HG03439 (cell line): Measurements from ENCODE around the gene EGFL6.

Experiments used
- ATAC-seq: cut with Tn5 transposase; IDR thresholded peaks from one replicate; pipeline ENCODE4 v1.9.1; 2021; ENCODE audit warnings: mild to moderate bottlenecking, moderate library complexity; ENCODE audit not compliant: unreplicated experiment

EGFL6 gene, protein sequence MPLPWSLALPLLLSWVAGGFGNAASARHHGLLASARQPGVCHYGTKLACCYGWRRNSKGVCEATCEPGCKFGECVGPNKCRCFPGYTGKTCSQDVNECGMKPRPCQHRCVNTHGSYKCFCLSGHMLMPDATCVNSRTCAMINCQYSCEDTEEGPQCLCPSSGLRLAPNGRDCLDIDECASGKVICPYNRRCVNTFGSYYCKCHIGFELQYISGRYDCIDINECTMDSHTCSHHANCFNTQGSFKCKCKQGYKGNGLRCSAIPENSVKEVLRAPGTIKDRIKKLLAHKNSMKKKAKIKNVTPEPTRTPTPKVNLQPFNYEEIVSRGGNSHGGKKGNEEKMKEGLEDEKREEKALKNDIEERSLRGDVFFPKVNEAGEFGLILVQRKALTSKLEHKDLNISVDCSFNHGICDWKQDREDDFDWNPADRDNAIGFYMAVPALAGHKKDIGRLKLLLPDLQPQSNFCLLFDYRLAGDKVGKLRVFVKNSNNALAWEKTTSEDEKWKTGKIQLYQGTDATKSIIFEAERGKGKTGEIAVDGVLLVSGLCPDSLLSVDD

DNA sequence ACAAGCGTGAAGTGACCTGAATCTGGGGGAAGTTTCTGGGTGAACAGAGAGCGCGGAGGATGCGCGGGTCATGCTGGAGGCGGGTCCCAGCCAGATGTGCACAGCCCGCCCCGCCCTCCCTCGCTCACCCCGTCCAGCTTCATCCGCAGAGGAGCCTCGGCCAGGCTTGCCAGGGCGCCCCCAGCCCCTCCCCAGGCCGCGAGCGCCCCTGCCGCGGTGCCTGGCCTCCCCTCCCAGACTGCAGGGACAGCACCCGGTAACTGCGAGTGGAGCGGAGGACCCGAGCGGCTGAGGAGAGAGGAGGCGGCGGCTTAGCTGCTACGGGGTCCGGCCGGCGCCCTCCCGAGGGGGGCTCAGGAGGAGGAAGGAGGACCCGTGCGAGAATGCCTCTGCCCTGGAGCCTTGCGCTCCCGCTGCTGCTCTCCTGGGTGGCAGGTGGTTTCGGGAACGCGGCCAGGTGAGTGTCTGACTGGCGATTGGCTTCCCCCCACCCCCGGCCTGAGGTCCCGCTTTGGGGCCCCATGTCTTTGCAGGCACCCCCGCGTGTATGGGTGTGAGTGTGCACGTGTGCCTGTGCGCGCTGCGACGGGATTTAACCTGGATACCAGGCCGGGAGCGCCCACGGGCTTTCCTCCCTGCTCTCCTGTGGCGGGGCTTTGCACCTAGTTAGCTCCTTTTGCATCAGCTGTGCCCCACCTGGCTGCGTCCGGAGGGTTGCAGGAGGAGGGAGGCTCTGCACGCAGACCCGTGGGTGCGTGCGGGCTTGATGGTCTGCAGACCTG, at the start of gene EGFL6:
EGFL6 (plus strand) TSS at position 123 of the 782 bp plus-strand sequence; CDS start at position 384, 261 bp downstream.
- ATAC-seq = no peak

DNA sequence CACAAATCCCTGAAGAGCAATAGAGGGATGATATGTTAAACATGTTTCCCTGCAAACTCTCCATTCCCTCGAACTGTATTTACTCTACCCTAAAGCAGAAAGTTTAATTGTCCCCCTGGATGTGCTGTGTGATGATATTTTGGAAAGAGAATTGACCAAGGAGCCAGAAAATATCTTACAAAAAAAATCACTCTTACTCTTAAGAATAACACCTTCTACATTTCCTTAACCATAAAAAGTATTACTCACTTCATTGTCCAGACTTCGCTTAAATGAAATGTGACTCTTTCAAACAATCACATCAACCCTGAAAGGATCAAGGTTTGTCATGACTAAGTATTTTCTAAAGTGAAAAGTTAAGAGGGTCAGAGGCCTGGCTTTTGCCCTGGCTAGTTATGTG, 49.0 kb upstream of the EGFL6 start:
- no peak for ATAC-seq

DNA sequence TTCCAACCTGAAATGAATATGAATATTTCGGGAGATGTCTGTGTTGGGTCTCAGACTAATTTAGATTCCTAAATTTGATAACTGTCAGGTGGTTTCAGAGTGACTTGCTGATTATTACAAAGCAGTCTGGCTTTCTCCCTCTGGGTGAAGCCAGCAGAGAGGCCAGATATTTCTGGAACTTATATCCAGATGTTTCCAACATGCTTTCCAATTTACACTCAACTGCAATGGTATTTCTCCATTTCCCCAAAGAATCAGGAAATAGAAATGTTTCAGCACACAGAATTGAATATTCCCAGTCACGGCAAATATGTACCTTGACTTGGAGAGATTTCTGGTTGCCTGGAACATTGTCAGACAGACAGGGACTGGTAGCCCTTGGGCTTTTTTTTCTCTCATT, 48.5 kb upstream of the EGFL6 start:
- no peak for ATAC-seq

DNA sequence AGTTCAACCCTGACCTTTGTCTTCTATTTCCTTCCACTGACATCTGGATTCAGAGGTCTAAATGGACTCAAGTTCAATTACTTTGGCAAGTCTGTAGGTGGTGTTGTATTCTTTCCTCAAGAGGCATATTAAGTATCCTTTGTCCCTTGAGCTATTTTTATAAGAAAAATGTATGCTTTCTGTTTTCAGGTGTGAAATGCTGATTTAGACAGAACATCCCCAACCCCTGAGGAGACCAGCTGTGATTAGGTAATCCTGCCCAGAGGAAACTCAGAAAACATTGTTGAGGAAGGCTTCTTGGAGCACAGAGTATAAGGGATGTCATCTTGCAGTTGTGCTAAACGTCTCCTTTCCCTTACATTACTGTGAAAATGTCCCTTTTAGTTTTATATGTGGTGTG, 46.6 kb upstream of the EGFL6 start:
- ATAC-seq = no peak

DNA sequence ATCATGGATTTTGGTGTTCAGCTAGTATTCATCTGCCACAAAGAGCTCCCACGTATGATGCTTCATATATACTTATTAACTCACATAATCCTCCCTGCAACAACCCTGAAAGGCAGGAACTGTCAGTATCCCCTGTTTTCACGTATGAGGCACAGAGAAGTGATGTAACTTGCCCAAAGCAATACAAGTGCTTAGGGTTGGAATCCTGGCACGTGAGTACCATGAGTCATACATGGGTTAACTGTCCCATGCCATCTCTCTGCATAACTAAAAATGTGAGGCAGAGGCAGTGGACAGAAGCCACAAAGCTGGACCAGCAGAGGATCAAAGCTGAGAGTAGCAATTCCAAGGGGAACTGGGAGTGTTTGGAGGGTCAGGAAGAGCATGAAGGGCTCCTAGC, 35.7 kb upstream of the EGFL6 start:
- ATAC-seq = no peak

DNA sequence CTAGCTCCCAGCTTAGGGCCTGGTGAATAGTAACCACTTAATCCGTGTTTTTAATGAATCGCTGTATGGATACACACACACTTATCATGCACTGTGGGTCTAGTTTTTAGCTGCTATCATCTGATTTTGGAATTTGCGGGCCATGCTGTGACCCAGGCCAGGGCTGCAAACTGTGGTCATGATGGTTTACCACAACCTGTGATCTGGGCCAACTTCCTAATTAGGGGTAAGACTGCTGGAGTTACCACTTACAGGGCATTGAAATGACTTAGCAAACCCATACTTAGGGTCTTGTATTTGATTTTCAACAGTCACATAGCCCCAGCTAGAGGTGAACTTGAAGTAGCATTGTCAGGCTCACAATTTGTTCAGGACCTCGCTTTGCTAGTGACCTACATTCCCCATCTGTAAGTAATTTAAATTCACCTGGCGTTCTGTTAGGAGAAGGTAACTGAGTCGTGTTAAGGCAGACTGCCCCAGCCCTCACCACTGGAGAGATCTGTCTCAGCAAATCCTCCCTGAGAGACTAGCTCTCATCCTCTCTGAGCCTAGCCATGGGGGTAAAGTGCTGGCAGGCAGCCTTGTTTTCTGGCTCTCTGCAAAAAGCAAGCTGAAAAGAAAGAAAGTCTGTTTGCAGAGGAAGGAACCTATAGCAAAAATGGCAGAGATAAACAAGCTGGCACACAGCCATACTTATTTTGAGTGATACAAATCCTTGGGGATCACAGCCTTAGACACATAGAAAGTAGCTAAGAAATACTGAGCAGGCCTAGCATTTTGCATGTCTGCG, 33.8 kb upstream of the EGFL6 start:
- ATAC-seq = no peak

DNA sequence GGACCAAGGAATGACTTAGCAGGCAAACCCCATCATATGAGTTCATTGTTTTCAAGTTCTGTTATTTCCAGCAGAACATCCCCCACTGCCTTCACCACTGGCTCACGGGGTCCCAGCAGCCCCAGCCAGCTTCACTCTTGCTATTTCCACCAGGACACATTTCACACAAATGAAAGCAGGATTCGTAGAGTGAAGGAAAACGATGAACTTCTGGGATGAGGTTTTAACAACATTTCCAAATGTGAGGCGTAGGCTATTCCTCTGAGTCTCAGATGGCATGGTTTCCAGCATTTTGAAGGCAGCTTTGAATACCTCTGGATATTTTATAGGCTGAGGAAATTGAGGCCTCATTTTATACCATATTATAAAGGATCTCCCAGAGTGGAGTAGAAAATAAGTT, 32.9 kb upstream of the EGFL6 start:
- no peak for ATAC-seq

DNA sequence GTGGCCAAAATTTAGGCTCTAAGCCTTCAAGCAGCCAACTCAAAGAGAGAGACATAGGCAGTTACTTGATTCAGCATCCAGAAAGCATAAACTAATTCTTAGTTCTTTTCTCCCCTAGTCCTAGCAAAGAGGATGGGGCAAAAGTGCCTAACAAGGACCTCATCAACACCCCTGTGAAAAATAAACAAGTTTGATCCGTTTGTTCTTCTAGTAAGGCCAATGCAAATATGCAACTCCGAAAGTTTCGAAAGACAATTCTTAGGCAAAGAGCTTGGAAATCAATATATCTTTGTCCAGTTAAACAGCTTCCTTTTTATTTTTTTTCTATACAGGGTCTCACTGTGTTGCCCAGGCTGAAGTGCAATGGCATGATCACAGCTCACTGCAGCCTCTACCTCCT, 31.0 kb upstream of the EGFL6 start:
- no peak for ATAC-seq

DNA sequence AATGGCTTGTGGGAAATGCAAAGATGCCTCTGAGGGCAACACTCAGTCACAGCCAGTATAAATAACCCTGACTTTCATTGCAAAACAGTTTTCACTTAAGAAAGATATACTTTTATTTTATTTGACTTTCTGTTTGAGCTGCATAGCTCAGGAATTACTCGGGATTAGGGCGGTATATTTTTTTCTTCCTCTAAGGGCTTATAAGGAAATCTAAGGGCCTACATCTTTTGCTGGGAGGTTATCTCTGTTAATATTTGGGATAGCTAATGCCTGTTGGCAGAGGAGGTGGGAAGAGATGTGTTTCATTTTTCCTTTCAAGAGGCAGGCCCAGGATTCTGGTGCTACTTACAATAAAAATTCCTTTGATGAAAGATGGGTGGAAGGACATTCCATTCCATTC, 28.8 kb upstream of the EGFL6 start:
- no peak for ATAC-seq

DNA sequence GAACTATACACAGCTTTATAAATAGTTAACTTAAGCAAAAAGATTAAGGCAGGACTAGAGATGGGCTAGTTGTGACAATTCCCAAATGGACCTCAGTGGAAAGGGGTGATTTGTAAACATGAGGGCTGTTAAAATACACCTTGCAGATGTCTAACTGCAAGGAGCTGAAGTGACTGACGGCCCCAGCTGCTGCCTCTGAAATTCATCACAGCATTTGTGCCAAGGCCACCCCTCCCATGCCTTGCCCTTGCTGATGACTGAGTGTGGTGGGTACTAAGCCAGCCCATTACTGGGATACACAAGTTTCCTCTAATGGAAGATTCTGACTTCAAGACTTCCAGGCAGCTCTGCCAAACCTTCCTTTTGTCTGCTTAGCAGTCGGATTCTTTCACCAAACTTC, 23.7 kb upstream of the EGFL6 start:
- no peak for ATAC-seq

DNA sequence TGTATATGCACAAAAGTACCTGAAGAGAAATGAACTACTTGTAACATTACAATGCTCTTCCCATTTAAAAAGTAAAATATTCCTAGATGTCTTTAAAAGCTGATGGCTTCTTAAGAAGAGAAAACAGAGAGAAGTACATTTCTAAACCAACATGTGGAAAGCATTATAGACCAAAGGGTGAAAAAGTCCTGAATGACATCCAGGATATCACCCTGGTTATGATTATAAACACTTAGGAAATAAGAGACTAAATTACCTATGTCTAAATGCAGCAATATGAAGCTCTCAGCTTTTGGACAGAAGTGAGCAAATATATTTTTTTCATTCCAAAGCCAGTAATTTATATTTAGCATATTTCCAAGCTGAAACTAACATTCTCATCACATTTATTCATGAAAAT, 21.7 kb upstream of the EGFL6 start:
- no peak for ATAC-seq

DNA sequence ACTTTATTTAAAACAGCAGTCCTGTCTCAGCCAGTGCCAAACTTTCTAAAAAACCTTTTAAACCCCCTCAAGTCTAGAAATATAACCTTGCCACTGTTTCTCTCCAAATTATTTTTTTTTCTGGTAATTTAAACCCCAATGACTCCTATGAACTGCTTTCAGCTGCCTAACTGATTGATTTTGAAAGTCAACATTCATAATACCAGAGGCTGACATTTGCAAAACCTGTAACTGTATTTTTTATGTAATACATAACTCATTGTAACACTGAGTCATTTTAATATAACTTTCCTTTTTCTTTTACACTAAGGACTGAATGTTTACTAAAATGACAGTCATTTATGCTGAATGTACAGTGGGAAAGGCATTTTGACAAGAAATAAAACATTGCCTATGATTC, 19.1 kb upstream of the EGFL6 start:
- no peak for ATAC-seq

DNA sequence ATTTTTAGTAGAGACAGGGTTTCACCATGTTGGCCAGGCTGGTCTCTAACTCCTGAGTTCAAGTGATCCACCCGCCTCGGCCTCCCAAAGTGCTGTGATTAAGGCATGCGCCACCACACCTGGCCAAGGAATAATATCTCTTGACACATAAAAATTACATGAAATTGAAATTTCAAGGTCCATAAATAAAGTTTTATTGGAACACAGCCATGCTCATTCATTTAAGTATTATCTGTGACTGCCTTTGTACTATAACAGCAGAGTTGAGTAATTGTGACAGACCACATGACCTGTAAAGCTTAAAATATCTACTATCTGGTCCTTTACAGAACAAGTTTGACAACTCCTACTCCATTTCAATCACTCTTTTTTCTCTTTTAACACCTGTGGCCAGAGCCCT, 17.8 kb upstream of the EGFL6 start:
- ATAC-seq = no peak

DNA sequence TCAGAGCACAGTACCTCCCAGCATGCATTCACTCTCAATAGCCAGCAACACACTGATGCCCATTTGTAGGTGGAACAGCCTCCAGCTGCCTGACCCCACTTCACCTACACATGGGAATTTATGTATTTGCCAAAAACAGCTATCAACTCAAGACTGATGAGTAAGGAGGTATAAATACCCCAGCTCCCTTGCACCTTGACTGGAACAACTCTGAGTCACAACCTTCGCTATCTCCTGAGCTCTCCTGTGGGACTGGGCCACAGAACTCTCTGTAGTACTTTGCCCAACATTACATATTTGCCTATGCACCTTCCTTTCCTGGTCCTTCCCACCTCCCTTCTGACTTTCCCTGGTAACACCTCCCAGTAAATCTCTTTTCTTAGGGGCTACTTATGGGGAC, 16.5 kb upstream of the EGFL6 start:
- no peak for ATAC-seq

DNA sequence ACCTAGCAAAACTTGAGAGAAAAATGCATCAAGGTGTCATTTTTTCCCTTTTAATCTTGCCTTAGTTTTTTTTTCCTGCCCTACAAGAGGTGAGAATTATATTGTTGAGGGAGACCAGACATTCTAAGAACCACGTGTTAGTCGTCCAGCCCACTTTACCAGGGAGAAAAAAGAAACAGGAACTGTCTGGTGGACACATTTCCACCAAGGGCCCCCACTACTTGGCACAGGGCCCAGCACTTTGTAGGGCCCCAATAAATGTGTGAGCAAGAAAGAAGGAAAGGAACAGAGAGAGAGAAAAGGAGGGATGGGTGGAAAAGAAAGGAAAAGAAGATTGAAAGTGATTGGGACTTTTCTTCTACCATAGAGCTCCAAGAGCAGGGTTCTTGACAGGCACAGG, 3.9 kb upstream of the EGFL6 start:
- ATAC-seq = no peak

DNA sequence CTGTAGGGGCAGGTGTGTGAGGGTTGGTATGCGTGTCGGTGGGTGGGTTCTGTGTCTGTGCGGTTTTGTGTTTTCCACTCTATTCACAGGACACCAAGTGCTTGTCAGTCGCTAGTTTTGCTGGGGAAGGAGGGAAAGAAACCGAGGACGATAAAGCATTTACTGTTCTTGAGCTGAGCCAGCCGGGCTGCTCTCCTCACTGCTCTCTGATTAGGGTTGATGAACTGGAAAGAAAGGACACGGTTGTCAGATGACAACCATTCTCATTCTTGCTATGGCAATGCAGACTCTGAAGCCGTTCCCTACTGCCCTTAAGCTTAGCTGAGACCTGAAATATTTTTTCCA, 832 bp downstream of the EGFL6 start:
- no peak for ATAC-seq

DNA sequence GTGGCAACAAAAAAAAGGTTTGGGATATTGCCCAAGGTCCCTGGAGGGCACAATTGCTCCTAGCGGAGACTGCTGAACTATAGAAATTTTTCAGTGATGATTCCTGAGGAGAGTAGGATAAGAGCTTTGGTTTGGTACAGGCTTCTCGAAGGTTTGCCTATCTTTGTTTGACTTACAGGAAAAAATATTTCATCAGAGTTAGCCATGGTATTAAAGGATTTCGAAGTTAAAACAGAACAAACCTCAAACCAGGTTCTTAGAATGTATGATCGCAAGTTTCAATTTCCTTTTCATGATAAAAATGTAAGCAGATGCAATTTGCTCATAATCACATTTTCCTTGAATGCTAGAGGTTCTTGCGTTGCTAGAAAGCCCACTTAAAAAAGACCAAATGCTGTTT, 1.7 kb downstream of the EGFL6 start:
- no peak for ATAC-seq

DNA sequence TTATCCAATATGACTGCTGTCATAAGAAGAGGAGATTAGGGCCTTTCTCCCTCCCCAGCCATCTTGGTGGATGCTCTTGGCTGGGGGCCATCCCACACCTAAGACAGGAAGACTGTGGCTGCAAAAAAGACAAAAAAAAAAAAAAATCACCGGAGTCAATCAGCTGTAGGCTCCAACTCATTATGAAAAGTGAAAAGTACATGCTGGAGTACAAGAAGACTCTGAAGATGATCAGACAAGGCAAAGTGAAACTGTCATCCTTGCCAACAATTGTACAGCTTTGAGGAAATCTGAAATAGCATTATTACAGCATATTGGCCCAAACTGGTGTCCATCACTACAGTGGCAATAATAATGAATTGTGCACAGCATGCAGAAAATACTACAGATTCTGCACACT, 5.2 kb downstream of the EGFL6 start:
- no peak for ATAC-seq

DNA sequence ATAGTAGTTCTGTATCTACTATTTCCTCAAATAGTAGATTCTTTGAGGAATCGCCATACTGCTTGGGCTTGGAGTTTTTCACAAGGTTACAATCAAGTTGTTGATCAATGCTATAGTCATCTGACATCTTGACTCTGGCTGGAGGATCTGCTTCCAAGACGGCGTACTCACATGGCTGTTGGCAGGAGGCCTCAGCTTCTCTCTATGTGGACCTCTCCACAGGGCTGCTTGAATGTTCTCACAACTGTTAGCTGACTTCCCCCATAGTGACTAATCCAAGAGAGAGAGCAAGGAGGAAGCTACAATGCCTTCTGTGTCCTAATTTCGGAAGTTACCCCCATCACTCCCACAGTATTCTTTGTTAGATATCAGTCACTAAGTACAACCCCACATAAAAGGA, 10.3 kb downstream of the EGFL6 start:
- no peak for ATAC-seq

DNA sequence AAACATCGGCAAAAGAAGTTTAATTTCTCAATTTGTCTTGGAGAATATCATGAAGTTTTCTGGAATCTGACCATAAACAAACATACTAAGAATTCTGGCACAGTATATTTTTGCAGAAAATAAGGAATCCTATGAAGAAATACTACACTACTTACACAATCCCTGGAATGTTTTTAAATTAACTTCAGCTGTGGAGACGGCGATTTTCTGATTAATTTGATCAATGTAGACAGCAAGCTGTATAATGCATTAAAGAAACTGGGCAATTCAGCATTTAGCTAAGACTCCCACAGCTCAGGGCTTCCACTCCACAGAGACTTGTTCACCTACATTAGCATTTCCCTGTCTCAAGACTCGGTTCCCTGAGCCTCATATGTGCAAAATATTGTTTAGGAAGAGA, 12.2 kb downstream of the EGFL6 start:
- ATAC-seq = no peak

DNA sequence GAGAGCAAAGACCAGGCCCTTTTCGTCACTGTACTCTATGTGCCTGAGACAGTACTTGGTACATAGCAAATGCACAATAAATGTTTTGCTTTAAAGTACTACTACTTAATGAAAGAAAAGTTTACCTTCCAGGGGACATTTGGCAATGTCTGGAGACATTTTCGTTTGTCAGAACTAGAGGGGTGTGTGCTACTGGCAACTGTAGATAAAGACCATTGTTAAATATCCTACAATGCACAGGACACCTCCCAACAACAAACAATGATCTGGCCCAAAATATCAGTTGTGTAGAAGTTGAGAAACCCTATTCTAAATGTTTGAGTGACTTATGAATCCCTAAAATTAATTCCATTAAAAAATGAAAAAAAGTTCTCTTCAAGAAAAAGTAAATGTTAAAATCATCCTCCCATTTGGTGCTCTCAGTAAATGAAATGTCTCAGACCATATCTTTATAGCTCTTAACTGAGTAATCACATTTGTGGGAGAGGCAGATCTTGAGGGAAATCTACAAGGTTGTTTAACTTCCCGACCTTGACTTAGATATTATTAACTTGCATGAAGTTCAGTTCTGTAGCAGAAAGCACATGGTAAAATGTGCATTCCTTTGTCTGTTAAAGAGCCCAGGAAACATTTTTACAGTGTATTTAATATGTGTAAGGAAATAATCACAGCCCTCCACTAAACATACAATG, 18.5 kb downstream of the EGFL6 start:
- ATAC-seq = no peak
